ENCODE data around the gene GPR132.
"Not testable (repeated sequence)": the region's sequence is repeated elsewhere in the genome, so short reads cannot be mapped to it uniquely, and the experiment has no call there.

Gene GPR132

GRCh38 chr14:105059035-105059924, 6.0 kb downstream of the GPR132 start:
- DNase-seq = no peak

- DNase-seq = no peak
Observed at GRCh38 chr14:105058521-105059034, 6.7 kb downstream of the GPR132 start.

- DNase-seq = no peak
Observed at GRCh38 chr14:105056303-105056831, 8.9 kb downstream of the GPR132 start.

GRCh38 chr14:105055736-105056302, 9.4 kb downstream of the GPR132 start:
- DNase-seq = no peak

GRCh38 chr14:105055334-105055733, 9.9 kb downstream of the GPR132 start:
- DNase-seq = no peak

- DNase-seq = no peak
Observed at GRCh38 chr14:105053996-105054395, 11.2 kb downstream of the GPR132 start.

- no peak for DNase-seq
Observed at GRCh38 chr14:105053421-105053820, 11.8 kb downstream of the GPR132 start.

- DNase-seq = no peak
Observed at GRCh38 chr14:105052110-105052458, 13.1 kb downstream of the GPR132 start.

GRCh38 chr14:105051182-105052109, 13.8 kb downstream of the GPR132 start:
- DNase-seq = no peak

GRCh38 chr14:105050551-105050897, 14.7 kb downstream of the GPR132 start:
- DNase-seq = no peak

- DNase-seq = no peak
Observed at GRCh38 chr14:105049753-105050550, 15.3 kb downstream of the GPR132 start.

- DNase-seq = no peak
Observed at GRCh38 chr14:105047283-105048016, 17.8 kb downstream of the GPR132 start.

GRCh38 chr14:105046891-105047282, 18.3 kb downstream of the GPR132 start:
- no peak for DNase-seq

GRCh38 chr14:105045710-105046326, 19.4 kb downstream of the GPR132 start:
- peak; percentile 37 for DNase-seq

- no peak for DNase-seq
Observed at GRCh38 chr14:105043641-105044040, 21.6 kb downstream of the GPR132 start.

- no peak for DNase-seq
Observed at GRCh38 chr14:105042813-105043212, 22.4 kb downstream of the GPR132 start.

GRCh38 chr14:105041841-105042765, 23.1 kb downstream of the GPR132 start:
- no peak for DNase-seq

GRCh38 chr14:105039458-105040205, 25.6 kb downstream of the GPR132 start:
- no peak for DNase-seq

- not testable (repeated sequence) for DNase-seq
Observed at GRCh38 chr14:105035616-105036015, 29.6 kb downstream of the GPR132 start.
